SK-N-SH (cell line): ENCODE results near the gene SLC26A1. TPM values are rescaled to one million over a fixed set of nuclear protein-coding genes. Genes with fewer than 3 reads are reported as not detected.

Experiments used
- CTCF ChIA-PET: fragments of 300-600, 350-600 bp; formaldehyde crosslinking; extraction: SDS; loops from one replicate; lab custom pipeline; 2021; lab: Yijun Ruan, JAX
- POLR2A ChIA-PET: fragments of 350-600 bp; sonication (Branson Sonifier 250); formaldehyde crosslinking; extraction: SDS; loops from one replicate; lab custom pipeline; 2020; ENCODE audit warnings: antibody characterized with exemption, inconsistent platforms; lab: Yijun Ruan, JAX
- DNase-seq: peaks from one replicate; pipeline ENCODE4 v3.0.0; 2012
- H2AFZ ChIP-seq: fragments of 200-600 bp; sonication (generic); 2 replicates; pipeline ENCODE4 v1.8.1; 2016; ENCODE audit warnings: antibody characterized with exemption, mild to moderate bottlenecking, low read depth
- H3F3A ChIP-seq: fragments of 200-600 bp; sonication (generic); replicated peaks from 2 replicates; pipeline ENCODE3; 2016; ENCODE audit warnings: antibody characterized with exemption, mild to moderate bottlenecking; ENCODE audit not compliant: insufficient read depth
- H3K27ac ChIP-seq, 2 experiments: fragments of 200-500 bp in 1 of 2; fragments of 200-600 bp in 1 of 2; sonication (Bioruptor generic) in 1 of 2; sonication (generic), shearing (Covaris generic) in 1 of 2; 2 replicates each; pipeline versions ENCODE4 v1.5.1 to v1.6.1; 2014 to 2016; ENCODE audit warnings: low read depth in 2 of 2, inconsistent platforms in 1 of 2, low read length in 1 of 2, mild to moderate bottlenecking in 1 of 2, mixed read lengths in 1 of 2
- H3K27me3 ChIP-seq: fragments of 200-600 bp; sonication (generic), shearing (Covaris generic); 2 replicates; pipeline ENCODE4 v1.6.1; 2016; ENCODE audit warnings: mixed run types; ENCODE audit not compliant: insufficient read depth
- H3K36me3 ChIP-seq, 2 experiments: fragments of 200-500 bp in 1 of 2; fragments of 200-600 bp in 1 of 2; sonication (Bioruptor generic) in 1 of 2; sonication (generic) in 1 of 2; replicated peaks in 1 of 2; 2 replicates each; pipeline versions ENCODE3 to v1.5.1; 2014 to 2016; ENCODE audit warnings: low read length in 1 of 2, mild to moderate bottlenecking in 1 of 2; ENCODE audit not compliant: insufficient read depth in 2 of 2, control insufficient read depth in 1 of 2
- H3K4me1 ChIP-seq, 2 experiments: fragments of 200-500 bp in 1 of 2; fragments of 200-600 bp in 1 of 2; sonication (Bioruptor generic) in 1 of 2; sonication (generic), shearing (Covaris generic) in 1 of 2; 2 replicates each; pipeline versions ENCODE4 v1.5.1 to v1.6.1; 2014 to 2016; ENCODE audit warnings: low read depth in 1 of 2, low read length in 1 of 2, mixed run types in 1 of 2; ENCODE audit not compliant: insufficient read depth in 2 of 2, control insufficient read depth in 1 of 2
- H3K4me2 ChIP-seq: fragments of 200-600 bp; sonication (generic), shearing (Covaris generic); 2 replicates; pipeline ENCODE4 v1.6.1; 2017; ENCODE audit warnings: mixed run types
- H3K4me3 ChIP-seq, 2 experiments: fragments of 200-500 bp in 1 of 2; fragments of 200-600 bp in 1 of 2; sonication (Bioruptor generic) in 1 of 2; sonication (generic), shearing (Covaris generic) in 1 of 2; 2 replicates each; pipeline versions ENCODE4 v1.5.1 to v1.8.1; 2014 to 2016; ENCODE audit warnings: low read depth in 2 of 2, inconsistent platforms in 1 of 2, low read length in 1 of 2, mild to moderate bottlenecking in 1 of 2, mixed read lengths in 1 of 2, moderate library complexity in 1 of 2
- H3K79me2 ChIP-seq: fragments of 200-600 bp; sonication (generic); 2 replicates; pipeline ENCODE4 v1.8.1; 2017; ENCODE audit warnings: mild to moderate bottlenecking; ENCODE audit not compliant: insufficient read depth
- H3K9ac ChIP-seq: fragments of 200-600 bp; sonication (generic); 2 replicates; pipeline ENCODE4 v1.6.1; 2017; ENCODE audit warnings: mixed run types
- H3K9me2 ChIP-seq: fragments of 200-600 bp; sonication (generic); 2 replicates; pipeline ENCODE4 v1.6.1; 2017; ENCODE audit warnings: mixed run types
- H3K9me3 ChIP-seq: fragments of 200-600 bp; sonication (generic); 2 replicates; pipeline ENCODE4 v1.6.1; 2017; ENCODE audit warnings: mixed run types, mild to moderate bottlenecking, moderate library complexity
- H4K20me1 ChIP-seq: fragments of 200-600 bp; sonication (generic); 2 replicates; pipeline ENCODE4 v1.6.1; 2017; ENCODE audit warnings: mild to moderate bottlenecking, mixed run types; ENCODE audit not compliant: insufficient read depth
- EP300 ChIP-seq, 2 experiments: IDR thresholded peaks; 2 replicates each; pipeline versions ENCODE4 v1.4.0 to v1.6.1; 2012; ENCODE audit warnings: borderline replicate concordance in 1 of 2, low read depth in 1 of 2, low read length in 1 of 2
- EZH2phosphoT487 ChIP-seq: fragments of 200-600 bp; sonication (generic); IDR thresholded peaks from 2 replicates; pipeline ENCODE4 v1.6.1; 2017; ENCODE audit warnings: low read depth, mixed run types, mild to moderate bottlenecking, antibody characterized with exemption, moderate library complexity, borderline replicate concordance
- FOSL2 ChIP-seq: IDR thresholded peaks from 2 replicates; pipeline ENCODE4 v1.4.0; 2012; ENCODE audit warnings: low read depth, mild to moderate bottlenecking, moderate library complexity, borderline replicate concordance
- GABPA ChIP-seq: IDR thresholded peaks from 2 replicates; pipeline ENCODE4 v1.4.0; 2012; ENCODE audit warnings: low read depth, mild to moderate bottlenecking
- JUND ChIP-seq: IDR thresholded peaks from 2 replicates; pipeline ENCODE4 v1.4.0; 2012
- MEF2A ChIP-seq: IDR thresholded peaks from 2 replicates; pipeline ENCODE4 v1.4.0; 2012; ENCODE audit warnings: low read depth, borderline replicate concordance
- MXI1 ChIP-seq: IDR thresholded peaks from 2 replicates; pipeline ENCODE4 v1.6.1; 2012; ENCODE audit warnings: mild to moderate bottlenecking, low read depth, low read length, improper control_type of control experiment
- NFIC ChIP-seq: IDR thresholded peaks from 2 replicates; pipeline ENCODE4 v1.4.0; 2012; ENCODE audit warnings: borderline replicate concordance
- RAD21 ChIP-seq: IDR thresholded peaks from 2 replicates; pipeline ENCODE4 v1.6.1; 2012; ENCODE audit warnings: mild to moderate bottlenecking, low read length
- RXRA ChIP-seq: IDR thresholded peaks from 2 replicates; pipeline ENCODE4 v1.4.0; 2012; ENCODE audit warnings: low read depth, mild to moderate bottlenecking, borderline replicate concordance
- TCF12 ChIP-seq: IDR thresholded peaks from 2 replicates; pipeline ENCODE4 v1.4.0; 2012
- TEAD4 ChIP-seq: IDR thresholded peaks from 2 replicates; pipeline ENCODE4 v1.4.0; 2012; ENCODE audit warnings: mild to moderate bottlenecking, borderline replicate concordance; ENCODE audit not compliant: insufficient read depth
- YY1 ChIP-seq: IDR thresholded peaks from 2 replicates; pipeline ENCODE4 v1.4.0; 2012; ENCODE audit warnings: low read depth, mild to moderate bottlenecking
- WGBS: methylation state at CpG from one replicate; pipeline ENCODE4 v1.1.6; 2017; ENCODE audit warnings: low lambda C conversion rate; 5-methylcytosine and 5-hydroxymethylcytosine counted together
- polyA plus RNA-seq, 3 experiments: library from polyadenylated mRNA; depleted of rRNA; stranded (reverse); fragments of >200 nt; gene quantifications; 2 replicates each; pipeline ENCODE4 v1.2.3, GENCODE V29; 2012
- TF ChIP-seq, protein P1 (sequence below): IDR thresholded peaks from 2 replicates; pipeline ENCODE4 v1.4.0; 2012; ENCODE audit warnings: low read depth
- TF ChIP-seq, protein P2 (sequence below): IDR thresholded peaks from 2 replicates; pipeline ENCODE4; 2012

The SLC26A1 gene
- polyA plus RNA-seq, 1 of the 3 experiments (the other 2 are of a cell fraction): 0.05 TPM

DNA sequence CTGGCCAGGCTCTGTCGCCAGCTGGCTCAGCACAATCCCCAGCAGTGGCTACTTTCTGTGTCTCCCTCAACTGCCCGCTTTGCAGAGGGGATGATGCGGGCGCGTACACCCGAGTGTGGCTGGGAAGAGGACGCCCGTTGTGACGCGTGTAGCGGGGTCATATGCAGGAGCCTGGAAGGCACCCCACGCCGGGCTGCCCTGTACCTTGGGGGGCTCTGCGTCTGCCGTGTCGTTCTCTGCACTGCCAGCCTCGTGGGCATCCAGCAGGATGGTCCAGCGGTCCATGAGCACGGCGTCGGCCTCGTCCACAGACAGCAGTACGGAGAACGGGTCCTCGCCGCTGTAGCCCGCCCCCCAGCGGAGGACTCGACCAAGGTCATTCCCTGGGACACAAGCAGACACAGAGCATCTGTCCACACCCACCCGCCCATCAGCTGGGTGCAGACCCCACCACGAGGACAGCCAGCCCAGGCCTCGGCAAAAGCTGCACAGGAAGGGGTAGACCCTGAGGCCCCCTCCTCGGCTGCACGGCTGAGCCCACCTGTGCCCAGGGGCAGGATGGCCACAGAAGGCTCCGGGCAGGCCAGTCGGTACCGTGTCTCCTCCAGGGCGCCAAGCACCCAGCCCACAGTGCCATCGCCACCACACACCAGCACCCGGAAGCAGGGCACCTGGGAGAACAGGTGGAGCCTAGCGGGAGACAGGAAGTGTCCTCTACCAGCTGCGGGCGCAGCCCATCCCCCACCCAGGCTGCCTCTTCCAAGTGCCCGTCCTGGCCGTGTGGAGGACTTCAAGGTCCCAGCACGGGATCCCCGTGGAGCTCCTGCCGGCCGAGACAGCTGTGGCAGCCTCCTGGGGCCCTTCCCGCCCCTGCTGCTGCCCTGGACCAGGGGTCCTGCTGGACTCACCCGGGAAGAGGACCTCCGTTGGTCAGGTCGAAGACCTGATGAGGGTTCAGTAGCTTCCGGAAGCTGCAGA, 30.7 kb downstream of the SLC26A1 start:
- Histone ChIP-seq H3K9ac (no peak overlapping the region), H3K9me3 (no peaks in the 10 kb centered on the region), H3K27me3 (no peaks in the 10 kb centered on the region), H3K36me3 (peaks cover 0 to 67% of the 10 kb centered on the region in 2 experiments), H3K27ac (no peak overlapping the region), H3F3A (no peaks in the 10 kb centered on the region), H3K4me2 (no peak overlapping the region), H2AFZ (no peak overlapping the region), H3K4me3 (no peak overlapping the region), H4K20me1 (no peaks in the 10 kb centered on the region), H3K79me2 (no peaks in the 10 kb centered on the region), H3K9me2 (no peaks in the 10 kb centered on the region), H3K4me1 (no peaks in the 10 kb centered on the region)
- POLR2A ChIA-PET: no interaction called here
- TF ChIP-seq MXI1 (no peak), JUND (no peak), RAD21 (no peak), EZH2phosphoT487 (no peak), TEAD4 (no peak), YY1 (no peak), GABPA (no peak), MEF2A (no peak), RXRA (no peak), NFIC (no peak), EP300 (IDR thresholded peaks at IDR 0.05; ENCODE audit: borderline replicate concordance in 1 of 2, low read depth in 1 of 2, low read length in 1 of 2) (no peak)
- TF ChIP-seq, protein P1, sequence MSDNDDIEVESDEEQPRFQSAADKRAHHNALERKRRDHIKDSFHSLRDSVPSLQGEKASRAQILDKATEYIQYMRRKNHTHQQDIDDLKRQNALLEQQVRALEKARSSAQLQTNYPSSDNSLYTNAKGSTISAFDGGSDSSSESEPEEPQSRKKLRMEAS: no peak
- 97% methylated on average over 26 of the region's 54 CpGs for WGBS
- no peak for DNase-seq
- CTCF ChIA-PET: interaction anchor here (0.9 to 1.2 kb wide), 2 partner anchors 25 to 220 kb away, joined by 3 read pairs; no protein-coding TSS in a partner anchor

DNA sequence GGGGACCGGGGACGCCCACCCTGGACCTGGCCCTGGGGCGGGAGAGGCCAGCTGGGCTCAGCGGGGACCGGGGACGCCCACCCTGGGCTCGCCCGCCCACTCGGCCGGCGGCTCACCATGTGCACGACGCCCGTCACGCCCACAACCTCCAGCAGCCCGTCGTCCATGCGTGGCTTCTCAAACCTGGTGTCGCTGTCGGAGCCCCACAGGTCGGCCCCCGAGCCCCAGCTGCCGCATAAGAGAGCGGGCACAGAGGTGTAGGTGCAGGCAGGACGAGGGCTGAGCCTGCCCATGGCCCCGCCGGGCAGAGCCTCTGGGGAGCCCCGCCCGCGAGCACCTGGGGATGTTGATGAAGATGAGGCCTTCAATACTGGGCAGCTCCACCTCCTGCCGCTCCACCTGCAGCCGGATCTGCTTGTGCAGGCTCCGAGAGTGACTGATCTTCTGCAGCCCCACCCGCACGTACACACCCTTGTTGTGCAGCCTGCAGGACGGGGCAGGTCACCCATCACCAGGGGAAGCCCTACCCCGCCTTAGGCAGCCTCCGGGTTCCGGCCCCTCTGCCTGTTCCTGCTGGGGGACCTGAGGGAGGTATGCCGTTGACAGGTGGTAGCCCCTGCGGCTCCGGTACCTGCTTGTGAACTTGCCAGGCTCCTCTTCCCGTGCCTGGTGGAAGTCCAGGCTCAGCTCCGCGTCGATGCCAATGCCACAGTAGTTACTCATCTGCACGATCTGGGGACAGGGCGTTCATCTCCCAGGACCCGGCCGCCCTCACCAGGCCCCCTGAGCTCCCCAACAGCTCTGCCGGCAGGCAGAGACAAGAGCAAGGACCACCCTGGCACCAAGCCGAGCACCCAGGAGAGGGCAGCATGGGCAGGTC, 31.6 kb downstream of the SLC26A1 start:
- Histone ChIP-seq H3K4me1 (no peaks in the 10 kb centered on the region), H3K9me2 (no peaks in the 10 kb centered on the region), H3K27me3 (no peaks in the 10 kb centered on the region), H3K9ac (no peak overlapping the region), H3K27ac (no peak overlapping the region), H3K79me2 (no peaks in the 10 kb centered on the region), H3K4me3 (no peak overlapping the region), H3K36me3 (peaks cover 0 to 63% of the 10 kb centered on the region in 2 experiments), H3F3A (no peaks in the 10 kb centered on the region), H2AFZ (no peak overlapping the region), H3K9me3 (no peaks in the 10 kb centered on the region), H3K4me2 (no peak overlapping the region), H4K20me1 (no peaks in the 10 kb centered on the region)
- 93% methylated on average over 10 of the region's 52 CpGs for WGBS
- TF ChIP-seq TCF12 (no peak), FOSL2 (no peak), EZH2phosphoT487 (no peak)
- TF ChIP-seq, protein P2, sequence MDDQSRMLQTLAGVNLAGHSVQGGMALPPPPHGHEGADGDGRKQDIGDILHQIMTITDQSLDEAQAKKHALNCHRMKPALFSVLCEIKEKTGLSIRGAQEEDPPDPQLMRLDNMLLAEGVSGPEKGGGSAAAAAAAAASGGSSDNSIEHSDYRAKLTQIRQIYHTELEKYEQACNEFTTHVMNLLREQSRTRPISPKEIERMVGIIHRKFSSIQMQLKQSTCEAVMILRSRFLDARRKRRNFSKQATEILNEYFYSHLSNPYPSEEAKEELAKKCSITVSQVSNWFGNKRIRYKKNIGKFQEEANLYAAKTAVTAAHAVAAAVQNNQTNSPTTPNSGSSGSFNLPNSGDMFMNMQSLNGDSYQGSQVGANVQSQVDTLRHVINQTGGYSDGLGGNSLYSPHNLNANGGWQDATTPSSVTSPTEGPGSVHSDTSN: no peak
- TF ChIP-seq, protein P1: no peak
- CTCF ChIA-PET: interaction anchor here (0.9 to 1.2 kb wide), 3 partner anchors 25 to 219 kb away, joined by 3 read pairs; partner anchors contain the start of gene IDUA
- POLR2A ChIA-PET: no interaction called here
- no peak for DNase-seq
